Astrocyte (in vitro differentiated cells and primary cell): Measurements from ENCODE around the gene DUSP1. TPM values are rescaled to one million over a fixed set of nuclear protein-coding genes. Genes with fewer than 3 reads are reported as not detected.

Experiments
- DNase-seq: peaks from one replicate; pipeline ENCODE4 v3.0.0-alpha.2; 2010; ENCODE audit warnings: low read depth
- FAIRE-seq: peaks from 2 replicates; lab custom pipeline; 2011; peaks lifted over from hg19 to GRCh38; lab: Jason Lieb, UNC
- H2AFZ ChIP-seq: 2 replicates; pipeline ENCODE4 v1.6.0; 2012; ENCODE audit warnings: low read depth, low read length, inconsistent platforms
- H3K27ac ChIP-seq: 2 replicates; pipeline ENCODE4 v1.5.1; 2011; ENCODE audit warnings: low read depth, low read length, inconsistent platforms
- H3K27me3 ChIP-seq: 2 replicates; pipeline ENCODE4 v1.6.0; 2011; ENCODE audit warnings: low read length, inconsistent platforms; ENCODE audit not compliant: insufficient read depth
- H3K36me3 ChIP-seq: 2 replicates; pipeline ENCODE4 v1.5.1; 2011; ENCODE audit warnings: low read length, inconsistent platforms; ENCODE audit not compliant: insufficient read depth
- H3K4me1 ChIP-seq: 2 replicates; pipeline ENCODE4 v1.5.1; 2011; ENCODE audit warnings: low read length, inconsistent platforms; ENCODE audit not compliant: insufficient read depth
- H3K4me2 ChIP-seq: 2 replicates; pipeline ENCODE4 v1.6.0; 2012; ENCODE audit warnings: low read length, inconsistent platforms
- H3K4me3 ChIP-seq: 2 replicates; pipeline ENCODE4 v1.5.1; 2011; ENCODE audit warnings: low read depth, mild to moderate bottlenecking, low read length, inconsistent platforms; ENCODE audit not compliant: insufficient read depth
- H3K79me2 ChIP-seq: 2 replicates; pipeline ENCODE4 v1.6.0; 2012; ENCODE audit warnings: mild to moderate bottlenecking, low read length, inconsistent platforms; ENCODE audit not compliant: insufficient read depth
- H3K9ac ChIP-seq: 2 replicates; pipeline ENCODE4 v1.6.0; 2012; ENCODE audit warnings: mild to moderate bottlenecking, low read length, inconsistent platforms
- H3K9me3 ChIP-seq: 2 replicates; pipeline ENCODE4 v1.5.1; 2012; ENCODE audit warnings: low read depth, mild to moderate bottlenecking, low read length, inconsistent platforms; ENCODE audit not compliant: insufficient read depth
- H4K20me1 ChIP-seq: 2 replicates; pipeline ENCODE4 v1.6.0; 2012; ENCODE audit warnings: low read length, inconsistent platforms; ENCODE audit not compliant: insufficient read depth
- H3K27ac Mint-ChIP-seq: one replicate; pipeline ENCODE4 v1.8.0; 2021; ENCODE audit warnings: mild to moderate bottlenecking, mixed read lengths; ENCODE audit not compliant: unreplicated experiment
- H3K27me3 Mint-ChIP-seq: one replicate; pipeline ENCODE4 v1.8.0; 2021; ENCODE audit warnings: low read depth, mixed read lengths; ENCODE audit not compliant: unreplicated experiment
- H3K36me3 Mint-ChIP-seq: one replicate; pipeline ENCODE4 v1.8.0; 2021; ENCODE audit warnings: low read depth, mixed read lengths; ENCODE audit not compliant: unreplicated experiment
- H3K4me1 Mint-ChIP-seq: one replicate; pipeline ENCODE4 v1.8.0; 2021; ENCODE audit warnings: low read depth, mixed read lengths; ENCODE audit not compliant: unreplicated experiment
- H3K4me3 Mint-ChIP-seq: one replicate; pipeline ENCODE4 v1.8.0; 2021; ENCODE audit warnings: mild to moderate bottlenecking, moderate library complexity, mixed read lengths; ENCODE audit not compliant: unreplicated experiment
- H3K9me3 Mint-ChIP-seq: one replicate; pipeline ENCODE4 v1.8.0; 2021; ENCODE audit warnings: mild to moderate bottlenecking, mixed read lengths; ENCODE audit not compliant: unreplicated experiment
- CTCF ChIP-seq: IDR thresholded peaks from 2 replicates; pipeline ENCODE4 v1.5.1; 2011; ENCODE audit warnings: low read depth, mild to moderate bottlenecking, inconsistent platforms, low read length, moderate library complexity; ENCODE audit not compliant: insufficient read depth
- EZH2 ChIP-seq: IDR thresholded peaks from 2 replicates; pipeline ENCODE4 v1.6.1; 2012; ENCODE audit warnings: mild to moderate bottlenecking, low read length, inconsistent platforms; ENCODE audit not compliant: insufficient read depth
- total RNA-seq: library from RNA; stranded (reverse); gene quantifications from 2 replicates; pipeline ENCODE4 v1.2.1, GENCODE V29; 2021

Gene DUSP1
- total RNA-seq, 1 donor from 2014 or later: 90.1 TPM

GRCh38 chr5:172793577-172794488 lies 22.8 kb upstream of the DUSP1 start:
- peaks cover 19% of the 10 kb centered on the region for H3K4me1 Mint-ChIP-seq
- TF ChIP-seq EZH2: no peak
- no peak for TF ChIP-seq CTCF
- Histone ChIP-seq H3K27me3 (no peaks in the 10 kb centered on the region), H3K4me2 (peak overlapping the region; percentile 42), H4K20me1 (no peaks in the 10 kb centered on the region), H3K4me3 (no peak overlapping the region), H3K79me2 (no peaks in the 10 kb centered on the region), H3K9me3 (no peaks in the 10 kb centered on the region), H3K36me3 (no peaks in the 10 kb centered on the region), H3K9ac (peak overlapping the region; percentile 51), H3K4me1 (peaks cover 44% of the 10 kb centered on the region), H3K27ac (peak overlapping the region; percentile 71), H2AFZ (peak overlapping the region; percentile 7)
- DNase-seq: peak; percentile 52
- H3K27me3 Mint-ChIP-seq: no peaks in the 10 kb centered on the region
- H3K36me3 Mint-ChIP-seq: no peaks in the 10 kb centered on the region
- no peak overlapping the region for H3K27ac Mint-ChIP-seq
- no peaks in the 10 kb centered on the region for H3K9me3 Mint-ChIP-seq
- FAIRE-seq: no peak
- H3K4me3 Mint-ChIP-seq: no peak overlapping the region

GRCh38 chr5:172792701-172793570 lies 21.9 kb upstream of the DUSP1 start:
- no peaks in the 10 kb centered on the region for H4K20me1 ChIP-seq
- DNase-seq: no peak
- no peaks in the 10 kb centered on the region for H3K79me2 ChIP-seq
- H3K9me3 ChIP-seq: no peaks in the 10 kb centered on the region
- H3K9ac ChIP-seq: no peak overlapping the region
- Mint-ChIP-seq H3K27me3 (no peaks in the 10 kb centered on the region), H3K4me1 (peaks cover 15% of the 10 kb centered on the region), H3K27ac (no peak overlapping the region), H3K36me3 (no peaks in the 10 kb centered on the region), H3K4me3 (no peak overlapping the region), H3K9me3 (no peaks in the 10 kb centered on the region)
- no peak overlapping the region for H3K27ac ChIP-seq
- no peaks in the 10 kb centered on the region for H3K27me3 ChIP-seq
- H3K4me1 ChIP-seq: peaks cover 39% of the 10 kb centered on the region
- H3K36me3 ChIP-seq: no peaks in the 10 kb centered on the region
- no peak for FAIRE-seq
- H3K4me2 ChIP-seq: no peak overlapping the region
- no peak overlapping the region for H2AFZ ChIP-seq
- no peak overlapping the region for H3K4me3 ChIP-seq
- no peak for TF ChIP-seq EZH2
- TF ChIP-seq CTCF: no peak
